ENCODE results near the gene N4BP2L2.

Gene N4BP2L2

GRCh38 chr13:32447894-32448623, 90.5 kb downstream of the N4BP2L2 start:
- Histone ChIP-seq H4K20me1 (ENCODE audit: insufficient read depth) (no peaks in the 10 kb centered on the region), H3K4me1 (ENCODE audit: low read depth, poor library complexity, severe bottlenecking) (no peaks in the 10 kb centered on the region), H3K4me2 (no peak overlapping the region), H3K27ac (no peak overlapping the region), H2AFZ (ENCODE audit: low read depth) (no peak overlapping the region), H3K4me3 (IDR thresholded peaks at IDR 0.05; ENCODE audit: insufficient read depth, low read depth, low read length) (no peak overlapping the region), H3K9ac (no peak overlapping the region), H3K36me3 (ENCODE audit: insufficient read depth) (no peaks in the 10 kb centered on the region), H3K27me3 (ENCODE audit: insufficient read depth, low read depth) (no peaks in the 10 kb centered on the region), H3K79me2 (ENCODE audit: insufficient read depth, low read depth) (no peaks in the 10 kb centered on the region)
- no peak for TF ChIP-seq CTCF (conservative IDR thresholded peaks at IDR 0.05; ENCODE audit: low read depth, low read length)

- no peak overlapping the region for H3K27ac ChIP-seq
- no peak overlapping the region for H3K9ac ChIP-seq
- no peaks in the 10 kb centered on the region for H3K79me2 ChIP-seq (ENCODE audit: insufficient read depth, low read depth)
- H4K20me1 ChIP-seq (ENCODE audit: insufficient read depth) = no peaks in the 10 kb centered on the region
- no peaks in the 10 kb centered on the region for H3K27me3 ChIP-seq (ENCODE audit: insufficient read depth, low read depth)
- no peaks in the 10 kb centered on the region for H3K4me1 ChIP-seq (ENCODE audit: low read depth, poor library complexity, severe bottlenecking)
- H3K36me3 ChIP-seq (ENCODE audit: insufficient read depth) = no peaks in the 10 kb centered on the region
- TF ChIP-seq CTCF (conservative IDR thresholded peaks at IDR 0.05; ENCODE audit: low read depth, low read length) = no peak
- H2AFZ ChIP-seq (ENCODE audit: low read depth) = no peak overlapping the region
- H3K4me2 ChIP-seq = no peak overlapping the region
- H3K4me3 ChIP-seq (IDR thresholded peaks at IDR 0.05; ENCODE audit: insufficient read depth, low read depth, low read length) = no peak overlapping the region
Measured at GRCh38 chr13:32446773-32447465, 91.7 kb downstream of the N4BP2L2 start.

GRCh38 chr13:32446220-32446619, 92.4 kb downstream of the N4BP2L2 start:
- H3K36me3 ChIP-seq (ENCODE audit: insufficient read depth) = no peaks in the 10 kb centered on the region
- no peak overlapping the region for H3K27ac ChIP-seq
- H4K20me1 ChIP-seq (ENCODE audit: insufficient read depth) = no peaks in the 10 kb centered on the region
- no peaks in the 10 kb centered on the region for H3K4me1 ChIP-seq (ENCODE audit: low read depth, poor library complexity, severe bottlenecking)
- H2AFZ ChIP-seq (ENCODE audit: low read depth) = no peak overlapping the region
- H3K9ac ChIP-seq = no peak overlapping the region
- H3K4me3 ChIP-seq (IDR thresholded peaks at IDR 0.05; ENCODE audit: insufficient read depth, low read depth, low read length) = no peak overlapping the region
- TF ChIP-seq CTCF (conservative IDR thresholded peaks at IDR 0.05; ENCODE audit: low read depth, low read length) = no peak
- H3K79me2 ChIP-seq (ENCODE audit: insufficient read depth, low read depth) = no peaks in the 10 kb centered on the region
- no peaks in the 10 kb centered on the region for H3K27me3 ChIP-seq (ENCODE audit: insufficient read depth, low read depth)
- H3K4me2 ChIP-seq = no peak overlapping the region

GRCh38 chr13:32445461-32445860, 93.1 kb downstream of the N4BP2L2 start:
- H3K4me3 ChIP-seq (IDR thresholded peaks at IDR 0.05; ENCODE audit: insufficient read depth, low read depth, low read length) = no peak overlapping the region
- H3K36me3 ChIP-seq (ENCODE audit: insufficient read depth) = no peaks in the 10 kb centered on the region
- no peaks in the 10 kb centered on the region for H3K4me1 ChIP-seq (ENCODE audit: low read depth, poor library complexity, severe bottlenecking)
- H4K20me1 ChIP-seq (ENCODE audit: insufficient read depth) = no peaks in the 10 kb centered on the region
- H3K4me2 ChIP-seq = no peak overlapping the region
- no peak overlapping the region for H2AFZ ChIP-seq (ENCODE audit: low read depth)
- TF ChIP-seq CTCF (conservative IDR thresholded peaks at IDR 0.05; ENCODE audit: low read depth, low read length) = no peak
- no peak overlapping the region for H3K27ac ChIP-seq
- no peak overlapping the region for H3K9ac ChIP-seq
- H3K27me3 ChIP-seq (ENCODE audit: insufficient read depth, low read depth) = no peaks in the 10 kb centered on the region
- no peaks in the 10 kb centered on the region for H3K79me2 ChIP-seq (ENCODE audit: insufficient read depth, low read depth)

Data from KMS-11 (cell line).